Testis (tissue), 2 donors: ENCODE measurements around the gene CCDC39.

Experiments used
- CTCF ChIP-seq, 3 experiments: fragments of 450-650 bp in 2 of 3; fragments of 200-600 bp in 1 of 3; sonication (generic) in 1 of 3; IDR thresholded peaks; one replicate each; pipeline ENCODE4 v1.5.1; 2016 to 2019; ENCODE audit warnings: antibody characterized with exemption in 3 of 3, mild to moderate bottlenecking in 2 of 3, moderate library complexity in 1 of 3
- POLR2A ChIP-seq: fragments of 450-650 bp; IDR thresholded peaks from one replicate; pipeline ENCODE4 v1.6.1; 2017; ENCODE audit warnings: antibody characterized with exemption, mild to moderate bottlenecking, moderate library complexity

- TF ChIP-seq CTCF (IDR thresholded peaks at IDR 0.05) = no peak
- TF ChIP-seq POLR2A = no peak
These were observed 10.8 kb upstream of the CCDC39 start for GRCh38 chr3:180690061-180690460.
